ENCODE results near the gene GSTA2. TPM values are rescaled to one million over a fixed set of nuclear protein-coding genes. Genes with fewer than 3 reads are reported as not detected.
"Not testable (repeated sequence)": the region's sequence is repeated elsewhere in the genome, so short reads cannot be mapped to it uniquely, and the experiment has no call there.

The GSTA2 gene
- total RNA-seq, 4 donors from 2014 or later: 1.4 TPM; not detected in 3

DNA sequence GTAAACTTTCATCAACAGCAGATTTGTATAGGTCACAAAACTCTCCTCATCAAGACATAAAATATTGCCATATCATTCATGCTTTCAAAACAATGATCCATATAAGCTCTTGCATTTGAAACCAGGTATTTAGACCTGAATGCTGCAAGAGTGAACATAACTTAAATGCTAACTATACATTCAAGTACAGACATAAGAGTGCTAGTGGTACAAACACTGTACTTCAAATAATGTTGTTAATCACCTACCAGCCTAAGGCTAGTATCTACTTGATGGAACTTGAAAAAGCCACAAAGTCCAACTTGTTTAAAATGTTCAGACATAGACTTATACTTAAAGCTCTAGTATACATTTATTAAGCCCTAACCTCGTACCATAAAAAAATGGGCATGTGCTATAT lies 16.0 kb upstream of the GSTA2 start:
- Histone ChIP-seq H3K4me1 (no peaks in the 10 kb centered on the region), H3K4me3 (no peak overlapping the region), H3K27ac (no peak overlapping the region), H3K9me3 (no peaks in the 10 kb centered on the region), H3K27me3 (peaks cover 4% of the 10 kb centered on the region), H3K36me3 (no peaks in the 10 kb centered on the region)
- no peak for ATAC-seq
- WGBS, 2 donors (ENCODE audit: low coverage in 1 of 2): 36 to 56% methylated on average over 1 of the region's 1 CpG
- TF ChIP-seq, protein P1, sequence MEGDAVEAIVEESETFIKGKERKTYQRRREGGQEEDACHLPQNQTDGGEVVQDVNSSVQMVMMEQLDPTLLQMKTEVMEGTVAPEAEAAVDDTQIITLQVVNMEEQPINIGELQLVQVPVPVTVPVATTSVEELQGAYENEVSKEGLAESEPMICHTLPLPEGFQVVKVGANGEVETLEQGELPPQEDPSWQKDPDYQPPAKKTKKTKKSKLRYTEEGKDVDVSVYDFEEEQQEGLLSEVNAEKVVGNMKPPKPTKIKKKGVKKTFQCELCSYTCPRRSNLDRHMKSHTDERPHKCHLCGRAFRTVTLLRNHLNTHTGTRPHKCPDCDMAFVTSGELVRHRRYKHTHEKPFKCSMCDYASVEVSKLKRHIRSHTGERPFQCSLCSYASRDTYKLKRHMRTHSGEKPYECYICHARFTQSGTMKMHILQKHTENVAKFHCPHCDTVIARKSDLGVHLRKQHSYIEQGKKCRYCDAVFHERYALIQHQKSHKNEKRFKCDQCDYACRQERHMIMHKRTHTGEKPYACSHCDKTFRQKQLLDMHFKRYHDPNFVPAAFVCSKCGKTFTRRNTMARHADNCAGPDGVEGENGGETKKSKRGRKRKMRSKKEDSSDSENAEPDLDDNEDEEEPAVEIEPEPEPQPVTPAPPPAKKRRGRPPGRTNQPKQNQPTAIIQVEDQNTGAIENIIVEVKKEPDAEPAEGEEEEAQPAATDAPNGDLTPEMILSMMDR (IDR thresholded peaks at IDR 0.05): no peak
- no peak for TF ChIP-seq POLR2A (IDR thresholded peaks at IDR 0.05)
- TF ChIP-seq EP300 (IDR thresholded peaks at IDR 0.05): no peak
- no peak for TF ChIP-seq POLR2AphosphoS5 (IDR thresholded peaks at IDR 0.05)

DNA sequence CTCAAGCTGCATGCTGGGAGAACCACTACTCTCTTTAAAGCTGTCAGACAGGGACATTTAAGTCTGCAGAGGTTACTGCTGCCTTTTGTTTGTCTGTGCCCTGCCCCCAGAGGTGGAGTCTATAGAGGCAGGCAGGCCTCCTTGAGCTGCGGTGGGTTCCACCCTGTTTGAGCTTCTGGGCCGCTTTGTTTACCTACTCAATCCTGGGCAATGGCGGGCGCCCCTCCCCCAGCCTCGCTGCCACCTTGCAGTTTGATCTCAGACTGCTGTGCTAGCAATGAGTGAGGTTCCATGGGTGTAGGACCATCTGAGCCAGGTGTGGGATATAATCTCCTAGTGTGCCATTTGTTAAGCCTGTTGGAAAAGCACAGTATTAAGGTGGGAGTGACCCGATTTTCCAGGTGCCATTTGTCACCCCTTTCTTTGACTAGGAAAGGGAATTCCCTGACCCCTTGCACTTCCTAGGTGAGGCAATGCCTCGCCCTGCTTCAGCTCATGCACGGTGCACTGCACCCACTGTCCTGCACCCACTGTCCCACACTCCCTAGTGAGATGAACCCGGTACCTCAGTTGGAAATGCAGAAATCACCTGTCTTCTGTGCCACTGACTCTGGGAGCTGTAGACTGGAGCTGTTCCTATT lies 13.6 kb upstream of the GSTA2 start:
- H3K4me1 ChIP-seq, H3K27ac ChIP-seq, H3K27me3 ChIP-seq, H3K36me3 ChIP-seq, ATAC-seq, H3K4me3 ChIP-seq, H3K9me3 ChIP-seq: not testable (repeated sequence)
- 89 to 100% methylated on average over 1 to 5 of the region's 9 CpGs for WGBS, 2 donors (ENCODE audit: low coverage in 1 of 2)

DNA sequence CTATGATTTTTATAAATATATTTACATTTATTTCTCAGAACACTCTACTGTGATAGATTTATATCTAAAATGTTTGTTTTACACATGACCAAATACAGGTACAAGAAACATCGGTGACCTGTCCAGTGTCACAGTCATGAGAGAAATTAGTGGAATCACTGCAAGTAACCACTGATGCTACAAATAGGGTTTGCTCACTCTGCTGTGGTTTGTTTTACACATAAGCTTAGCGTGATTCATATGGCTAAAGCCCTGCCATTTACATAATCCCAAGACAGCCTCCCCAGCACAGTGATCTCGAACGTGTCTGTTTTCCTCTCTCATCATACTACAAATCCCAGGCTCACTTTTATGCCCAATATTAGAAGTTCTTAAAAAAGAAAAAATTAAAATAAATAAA lies 6.1 kb upstream of the GSTA2 start:
- not testable (repeated sequence) for H3K4me1 ChIP-seq, H3K27me3 ChIP-seq, H3K9me3 ChIP-seq, ATAC-seq, H3K4me3 ChIP-seq, H3K27ac ChIP-seq, H3K36me3 ChIP-seq
- 44 to 87% methylated on average over 3 to 4 of the region's 4 CpGs for WGBS, 2 donors (ENCODE audit: low coverage in 1 of 2)

DNA sequence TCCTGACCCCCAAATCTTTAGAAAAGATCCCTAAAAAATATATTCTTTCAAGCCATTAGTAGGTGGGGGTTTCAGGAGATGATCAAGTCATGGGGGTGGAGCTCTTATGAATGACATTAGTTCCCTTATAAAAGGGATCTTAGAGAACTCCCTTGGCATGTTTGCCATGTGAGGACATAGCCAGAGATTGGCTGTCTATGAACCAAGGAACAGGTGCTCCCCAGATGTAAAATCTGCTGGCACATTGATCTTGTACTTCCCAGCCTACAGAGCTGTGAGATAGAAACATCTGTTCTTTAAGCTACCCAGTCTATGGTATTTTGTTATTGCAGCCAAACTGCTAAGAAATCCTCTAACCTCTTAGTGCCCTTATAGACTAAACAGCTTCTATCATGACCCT lies 4.4 kb upstream of the GSTA2 start:
- H3K4me3 ChIP-seq, H3K9me3 ChIP-seq, H3K36me3 ChIP-seq, H3K27ac ChIP-seq, ATAC-seq, H3K4me1 ChIP-seq, H3K27me3 ChIP-seq: not testable (repeated sequence)

DNA sequence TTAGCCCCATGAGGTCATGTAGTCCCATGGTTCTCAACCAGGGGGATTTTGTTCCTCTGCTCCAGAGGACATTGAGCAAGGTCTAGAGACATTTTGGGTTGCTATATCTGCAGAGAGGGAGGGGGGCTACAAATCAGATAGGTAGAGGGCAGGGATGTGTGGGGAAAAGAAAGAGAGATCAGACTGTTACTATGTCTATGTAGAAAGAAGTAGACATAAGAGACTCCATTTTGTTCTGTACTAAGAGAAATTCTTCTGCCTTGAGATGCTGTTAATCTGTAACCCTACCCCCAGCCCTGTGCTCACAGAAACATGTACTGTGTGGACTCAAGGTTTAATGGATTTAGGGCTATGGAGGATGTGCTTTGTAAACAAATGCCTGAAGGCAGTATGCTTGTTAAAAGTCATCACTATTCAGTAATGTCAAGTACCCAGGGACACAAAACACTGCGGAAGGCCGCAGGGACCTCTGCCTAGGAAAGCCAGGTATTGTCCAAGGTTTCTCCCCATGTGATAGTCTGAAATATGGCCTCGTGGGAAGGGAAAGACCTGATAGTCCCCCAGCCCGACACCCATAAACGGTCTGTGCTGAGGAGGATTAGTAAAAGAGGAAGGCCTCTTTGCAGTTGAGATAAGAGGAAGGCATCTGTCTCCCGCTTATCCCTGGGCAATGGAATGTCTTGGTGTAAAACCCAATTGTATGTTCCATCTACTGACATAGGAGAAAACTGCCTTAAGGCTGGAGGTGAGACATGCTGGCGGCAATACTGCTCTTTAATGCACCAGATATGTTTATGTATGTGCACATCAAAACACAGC lies 1.4 kb downstream of the GSTA2 start:
- 60% methylated on average over 2 of the region's 7 CpGs; no CpG with 5 or more reads in 1 of the 2 donors for WGBS, 2 donors (ENCODE audit: low coverage in 1 of 2)
- ATAC-seq, H3K4me1 ChIP-seq, H3K9me3 ChIP-seq, H3K27ac ChIP-seq, H3K4me3 ChIP-seq, H3K36me3 ChIP-seq, H3K27me3 ChIP-seq: not testable (repeated sequence)

DNA sequence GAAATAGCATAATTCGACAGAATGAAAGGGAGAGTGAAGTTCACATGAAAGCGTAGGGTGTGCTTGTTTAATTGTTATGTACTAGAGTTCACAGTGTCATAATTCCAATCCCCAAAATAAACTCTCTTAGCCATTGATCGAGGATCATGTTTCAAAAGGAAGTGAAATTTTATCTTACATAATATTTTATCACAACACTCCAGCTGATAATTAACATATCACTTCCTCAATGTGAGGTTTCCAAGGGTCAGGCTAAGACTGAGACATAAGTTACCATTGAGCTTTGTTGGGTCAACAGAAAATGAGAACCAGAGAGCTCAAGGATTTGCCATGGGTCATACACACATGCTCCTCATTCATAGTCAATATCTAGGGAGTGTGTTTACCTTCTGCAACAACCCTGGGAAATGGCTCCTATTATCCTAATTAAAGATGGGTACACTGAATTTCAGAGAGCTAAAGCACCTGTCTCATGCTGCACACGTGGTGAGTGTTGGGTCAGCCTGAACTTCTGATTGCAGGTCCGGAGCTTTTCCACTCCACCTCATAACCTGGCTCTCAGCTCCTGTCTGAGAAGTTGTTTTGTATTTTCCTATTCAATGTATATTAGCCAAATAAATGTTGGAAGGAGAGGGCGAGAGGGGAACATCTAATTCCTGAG lies 3.0 kb downstream of the GSTA2 start:
- 61 to 70% methylated on average over 4 to 5 of the region's 6 CpGs for WGBS, 2 donors (ENCODE audit: low coverage in 1 of 2)
- no peaks in the 10 kb centered on the region for H3K4me1 ChIP-seq
- no peaks in the 10 kb centered on the region for H3K9me3 ChIP-seq
- H3K27ac ChIP-seq: no peak overlapping the region
- H3K27me3 ChIP-seq: no peaks in the 10 kb centered on the region
- no peak for TF ChIP-seq EP300 (IDR thresholded peaks at IDR 0.05)
- no peak for TF ChIP-seq POLR2A (IDR thresholded peaks at IDR 0.05)
- TF ChIP-seq POLR2AphosphoS5 (IDR thresholded peaks at IDR 0.05): no peak
- TF ChIP-seq, protein P1 (IDR thresholded peaks at IDR 0.05): no peak
- no peak overlapping the region for H3K4me3 ChIP-seq
- ATAC-seq: no peak
- H3K36me3 ChIP-seq: no peaks in the 10 kb centered on the region

DNA sequence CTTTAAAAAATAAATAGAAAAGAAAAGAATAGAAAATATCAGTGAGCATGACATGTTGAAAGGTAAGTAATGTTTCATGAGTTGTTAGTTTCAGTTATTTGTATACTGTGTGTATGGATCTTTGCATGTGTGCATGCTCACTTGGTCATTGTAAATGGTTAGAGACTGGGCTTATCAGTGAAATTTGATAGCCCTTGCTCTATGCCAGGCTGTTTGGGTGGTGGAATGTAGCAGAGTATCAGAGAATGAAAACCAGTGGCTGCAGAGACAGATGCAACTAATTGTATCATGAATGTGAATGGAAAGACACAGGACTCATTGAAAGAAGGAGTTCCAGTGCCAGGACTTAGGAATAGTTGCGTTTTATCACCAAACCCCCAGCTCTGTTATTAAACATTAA lies 4.2 kb downstream of the GSTA2 start:
- H3K27me3 ChIP-seq: no peaks in the 10 kb centered on the region
- TF ChIP-seq, protein P1 (IDR thresholded peaks at IDR 0.05): no peak
- TF ChIP-seq POLR2AphosphoS5 (IDR thresholded peaks at IDR 0.05): no peak
- TF ChIP-seq EP300 (IDR thresholded peaks at IDR 0.05): no peak
- TF ChIP-seq POLR2A (IDR thresholded peaks at IDR 0.05): no peak
- H3K4me1 ChIP-seq: no peaks in the 10 kb centered on the region
- no peaks in the 10 kb centered on the region for H3K36me3 ChIP-seq
- H3K4me3 ChIP-seq: no peak overlapping the region
- no peak overlapping the region for H3K27ac ChIP-seq
- no peak for ATAC-seq
- no peaks in the 10 kb centered on the region for H3K9me3 ChIP-seq
- 71 to 90% methylated on average over 1 of the region's 1 CpG for WGBS, 2 donors (ENCODE audit: low coverage in 1 of 2)

DNA sequence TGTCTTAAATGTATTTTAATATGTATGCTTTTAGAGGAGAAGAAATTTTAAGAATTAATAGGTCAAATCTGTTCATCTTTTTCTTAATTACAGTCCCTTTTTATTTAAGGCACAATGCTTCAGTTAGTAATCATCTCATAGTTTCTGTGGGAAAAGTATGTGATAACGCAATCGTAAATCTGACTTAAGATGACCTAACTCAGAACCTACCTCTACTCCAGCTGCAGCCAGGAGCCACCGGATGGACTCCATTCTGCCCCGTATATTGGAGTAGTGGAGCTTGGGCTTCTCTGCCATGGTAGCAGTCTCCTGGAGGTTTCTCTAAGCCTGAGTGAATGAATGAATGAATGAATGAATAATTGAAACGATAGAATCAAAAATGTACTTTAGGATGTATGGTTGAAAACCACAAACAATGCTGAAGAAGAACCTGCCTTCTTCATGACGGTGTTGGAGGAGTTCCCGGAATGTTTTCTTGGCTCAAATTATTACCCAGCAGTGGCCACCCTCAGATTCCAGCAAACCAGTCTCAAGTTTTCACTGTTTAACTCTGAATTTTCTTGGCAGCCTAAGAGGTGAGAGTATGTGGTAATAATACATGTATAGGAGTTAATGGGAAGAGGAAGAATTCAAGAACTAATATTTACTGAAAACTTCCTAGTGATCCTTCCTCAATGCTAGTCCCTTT lies 5.5 kb downstream of the GSTA2 start:
- not testable (repeated sequence) for H3K9me3 ChIP-seq, H3K4me3 ChIP-seq, H3K27me3 ChIP-seq, H3K27ac ChIP-seq, ATAC-seq, H3K4me1 ChIP-seq, H3K36me3 ChIP-seq
- WGBS, 2 donors (ENCODE audit: low coverage in 1 of 2): 63 to 71% methylated on average over 7 of the region's 7 CpGs

Data from gastroesophageal sphincter (tissue), 4 donors.